ENCODE measurements around the gene RALB. TPM values are rescaled to one million over a fixed set of nuclear protein-coding genes. Genes with fewer than 3 reads are reported as not detected.

The RALB gene
- total RNA-seq, 1 donor from 2014 or later: 21.7 TPM

DNA sequence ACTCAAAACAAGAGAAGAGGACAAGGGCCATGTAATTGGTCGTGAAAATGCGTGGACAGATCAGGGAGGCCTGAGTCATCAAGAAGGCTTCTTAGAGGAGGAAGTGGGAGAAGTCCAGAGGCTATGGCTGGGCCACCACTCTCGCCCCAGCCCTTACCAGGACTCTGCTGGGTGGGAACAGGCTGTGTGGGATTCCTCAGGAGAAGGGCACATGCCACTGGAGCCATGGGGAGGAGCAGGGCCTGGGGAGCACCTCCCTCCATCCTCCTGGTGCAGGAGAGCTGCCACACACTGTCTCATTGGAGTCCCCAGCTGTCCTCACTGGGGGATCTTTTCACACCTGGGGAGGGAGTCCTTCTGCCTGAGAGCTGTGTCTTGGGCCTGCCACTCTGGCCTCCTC lies 9.4 kb upstream of the RALB start:
- Histone ChIP-seq H3K27ac (no peak overlapping the region), H3K9me3 (no peaks in the 10 kb centered on the region), H3K27me3 (no peaks in the 10 kb centered on the region), H3K4me3 (no peak overlapping the region), H3K36me3 (no peaks in the 10 kb centered on the region), H3K4me1 (peaks cover 0 to 11% of the 10 kb centered on the region in 2 donors)
- DNase-seq (ENCODE audit: low spot score in 2 of 2): no peak
- intact Hi-C loops (cut with DNase I): no loop called here
- TF ChIP-seq, protein P1, sequence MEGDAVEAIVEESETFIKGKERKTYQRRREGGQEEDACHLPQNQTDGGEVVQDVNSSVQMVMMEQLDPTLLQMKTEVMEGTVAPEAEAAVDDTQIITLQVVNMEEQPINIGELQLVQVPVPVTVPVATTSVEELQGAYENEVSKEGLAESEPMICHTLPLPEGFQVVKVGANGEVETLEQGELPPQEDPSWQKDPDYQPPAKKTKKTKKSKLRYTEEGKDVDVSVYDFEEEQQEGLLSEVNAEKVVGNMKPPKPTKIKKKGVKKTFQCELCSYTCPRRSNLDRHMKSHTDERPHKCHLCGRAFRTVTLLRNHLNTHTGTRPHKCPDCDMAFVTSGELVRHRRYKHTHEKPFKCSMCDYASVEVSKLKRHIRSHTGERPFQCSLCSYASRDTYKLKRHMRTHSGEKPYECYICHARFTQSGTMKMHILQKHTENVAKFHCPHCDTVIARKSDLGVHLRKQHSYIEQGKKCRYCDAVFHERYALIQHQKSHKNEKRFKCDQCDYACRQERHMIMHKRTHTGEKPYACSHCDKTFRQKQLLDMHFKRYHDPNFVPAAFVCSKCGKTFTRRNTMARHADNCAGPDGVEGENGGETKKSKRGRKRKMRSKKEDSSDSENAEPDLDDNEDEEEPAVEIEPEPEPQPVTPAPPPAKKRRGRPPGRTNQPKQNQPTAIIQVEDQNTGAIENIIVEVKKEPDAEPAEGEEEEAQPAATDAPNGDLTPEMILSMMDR (IDR thresholded peaks at IDR 0.05): no peak

DNA sequence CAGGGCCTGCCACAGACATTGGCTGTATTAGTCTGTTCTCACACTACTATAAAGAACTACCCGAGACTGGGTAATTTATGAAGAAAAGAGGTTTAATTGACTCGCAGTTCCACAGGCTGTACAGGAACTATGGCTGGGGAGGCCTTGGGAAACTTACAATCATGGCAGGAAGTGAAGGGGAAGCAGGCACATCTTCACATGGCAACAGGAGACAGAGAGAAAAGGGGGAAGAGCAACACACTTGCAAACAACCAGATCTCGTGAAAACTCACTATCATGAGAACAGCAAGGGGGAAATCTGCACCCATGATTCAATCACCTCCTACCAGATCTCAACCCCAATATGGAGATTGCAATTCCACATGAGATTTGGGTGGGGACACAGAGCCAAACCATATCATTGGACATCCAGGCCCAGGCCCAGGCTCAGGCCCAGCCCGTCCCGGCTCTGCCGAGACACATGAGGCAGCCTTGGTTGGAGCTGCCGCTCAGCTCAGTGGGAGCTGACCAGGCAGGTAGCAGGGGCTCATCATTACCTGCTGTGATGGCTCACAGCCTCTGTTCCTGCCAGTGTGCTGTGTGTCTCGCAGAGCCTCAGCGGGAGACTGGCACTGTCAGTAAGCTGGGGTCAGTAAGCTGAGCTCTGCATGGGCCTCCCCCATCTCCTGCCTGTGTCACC lies 8.6 kb upstream of the RALB start:
- TF ChIP-seq, protein P1 (IDR thresholded peaks at IDR 0.05): no peak
- Histone ChIP-seq H3K36me3 (no peaks in the 10 kb centered on the region), H3K4me1 (peaks cover 0 to 9% of the 10 kb centered on the region in 2 donors), H3K27me3 (no peaks in the 10 kb centered on the region), H3K9me3 (no peaks in the 10 kb centered on the region), H3K27ac (no peak overlapping the region), H3K4me3 (no peak overlapping the region)
- DNase-seq (ENCODE audit: low spot score in 2 of 2): no peak
- intact Hi-C loops (cut with DNase I): no loop called here

DNA sequence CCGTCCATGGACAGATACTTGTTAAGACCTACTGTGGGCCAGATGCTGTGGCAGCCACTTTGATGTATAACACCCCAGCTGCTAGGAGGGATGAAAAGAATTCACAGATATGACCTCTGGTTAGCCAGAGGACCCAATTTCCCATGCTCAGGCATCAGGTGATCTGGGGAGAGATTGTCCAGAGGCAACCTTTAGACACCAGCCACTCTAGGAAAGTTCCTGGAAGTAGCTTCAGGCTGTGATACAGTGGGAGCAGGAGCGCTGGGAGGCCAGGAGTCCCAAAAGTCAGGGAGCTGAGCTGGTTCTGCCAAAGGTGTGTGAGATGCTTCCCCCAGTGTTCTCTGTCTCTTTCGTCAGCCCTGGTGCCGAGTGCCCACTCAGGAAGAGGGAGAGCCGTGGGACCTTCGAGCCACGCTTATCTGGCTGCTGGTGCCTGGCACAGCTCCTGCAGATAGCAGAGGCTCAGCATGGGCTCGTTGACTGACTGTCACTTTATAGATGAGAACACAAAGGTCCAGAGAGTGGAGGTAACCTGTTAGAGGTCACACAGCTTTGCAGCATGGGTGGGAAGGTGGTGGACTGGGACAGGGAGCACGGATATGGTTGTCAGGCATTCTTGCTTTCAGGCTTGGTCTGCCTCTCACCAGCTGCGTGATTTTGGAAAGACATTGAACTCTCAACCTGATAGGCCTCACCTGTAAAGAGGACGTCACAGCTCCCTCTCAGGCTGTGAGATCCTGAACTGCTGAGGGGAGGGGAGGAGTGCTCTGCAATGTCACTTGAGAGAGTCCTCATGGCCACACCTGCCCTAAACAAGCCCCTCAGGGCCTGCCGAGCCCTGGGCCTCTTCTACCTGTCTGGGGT lies 7.8 kb upstream of the RALB start:
- Histone ChIP-seq H3K27ac (no peak overlapping the region), H3K36me3 (no peaks in the 10 kb centered on the region), H3K27me3 (no peaks in the 10 kb centered on the region), H3K9me3 (no peaks in the 10 kb centered on the region), H3K4me1 (peaks cover 0 to 1% of the 10 kb centered on the region in 2 donors), H3K4me3 (no peak overlapping the region)
- intact Hi-C loops (cut with DNase I): no loop called here
- TF ChIP-seq, protein P1 (IDR thresholded peaks at IDR 0.05): no peak
- no peak for DNase-seq (ENCODE audit: low spot score in 2 of 2)

DNA sequence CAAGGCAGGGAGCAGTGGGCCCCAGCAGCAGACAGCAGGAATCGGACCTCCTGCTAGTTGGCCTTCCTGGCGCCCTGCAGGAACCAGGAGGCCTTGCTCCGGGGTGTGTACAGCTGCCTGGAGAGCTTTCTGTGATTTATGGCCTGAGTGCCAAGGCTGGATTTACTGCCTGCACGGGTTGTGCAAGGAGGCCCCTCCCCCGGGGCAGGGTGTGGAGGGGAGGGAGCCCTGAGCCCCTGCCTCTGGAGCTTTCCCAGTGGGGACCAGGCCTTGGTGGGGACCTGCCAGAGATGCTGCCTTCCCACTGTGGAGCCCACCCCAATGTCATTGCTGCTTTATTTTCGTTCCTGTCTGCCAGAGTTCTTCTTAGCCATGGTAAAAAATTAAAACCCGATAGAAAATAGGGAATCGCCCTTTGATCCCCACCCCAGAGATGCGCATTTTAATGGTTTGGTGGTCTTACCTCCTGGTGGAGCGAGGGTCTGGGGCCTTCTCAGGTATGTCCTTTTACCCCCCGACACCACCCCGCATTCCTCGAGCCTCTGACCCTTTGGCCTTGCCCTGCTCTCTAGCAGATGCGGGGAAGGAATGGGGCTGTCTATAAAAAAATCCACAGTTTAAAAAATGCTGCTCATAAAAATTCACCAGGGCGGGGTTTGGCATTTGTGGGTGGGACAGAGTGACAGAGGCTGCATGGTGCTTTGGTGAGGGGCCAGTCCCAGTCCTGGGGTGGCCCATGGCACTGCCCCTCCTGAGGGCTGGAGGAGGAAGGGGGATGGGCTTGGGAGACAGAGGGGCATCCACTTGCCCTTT lies 6.9 kb upstream of the RALB start:
- TF ChIP-seq, protein P1 (IDR thresholded peaks at IDR 0.05): no peak
- Histone ChIP-seq H3K27ac (no peak overlapping the region), H3K27me3 (no peaks in the 10 kb centered on the region), H3K9me3 (no peaks in the 10 kb centered on the region), H3K4me1 (no peaks in the 10 kb centered on the region), H3K4me3 (no peak overlapping the region), H3K36me3 (no peaks in the 10 kb centered on the region)
- intact Hi-C loops (cut with DNase I): no loop called here
- DNase-seq (ENCODE audit: low spot score in 2 of 2): no peak

DNA sequence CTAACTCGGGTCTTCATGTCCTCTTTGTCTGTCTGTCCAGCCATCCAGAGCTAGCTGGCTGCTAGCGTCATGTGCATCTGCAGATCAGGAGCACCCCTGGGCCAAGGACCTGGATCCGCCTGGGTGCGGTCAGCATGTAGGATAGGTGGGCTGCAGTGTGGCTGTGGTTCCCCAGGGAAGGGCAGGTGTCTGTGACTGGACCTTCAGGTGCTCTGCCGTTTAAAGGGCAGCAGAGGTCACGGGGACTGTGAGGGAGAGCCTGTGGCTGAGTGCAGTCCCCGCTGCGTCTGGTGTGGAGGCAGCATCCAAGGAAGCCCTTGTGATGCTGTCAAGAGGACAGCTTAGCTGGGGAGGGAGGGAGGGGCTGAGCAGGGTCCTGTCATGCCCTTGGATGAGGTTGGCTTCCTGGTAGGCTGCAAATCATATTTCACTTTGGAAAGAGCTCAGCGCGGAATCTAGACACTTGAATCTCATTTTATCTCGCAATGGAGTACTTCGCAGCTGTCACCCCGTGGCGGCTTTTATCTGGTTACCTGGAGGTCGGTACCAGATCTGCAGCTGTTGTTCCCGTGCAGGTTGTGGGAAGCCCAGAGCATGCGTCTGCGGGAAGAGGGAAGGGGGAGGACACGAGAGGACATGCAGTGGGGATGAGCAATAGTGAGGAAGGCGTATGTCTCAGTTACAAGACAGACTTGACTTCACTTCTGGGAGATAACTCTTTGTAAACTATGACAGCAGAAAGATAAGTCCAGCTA lies 5.9 kb upstream of the RALB start:
- Histone ChIP-seq H3K27ac (no peak overlapping the region), H3K9me3 (no peaks in the 10 kb centered on the region), H3K4me3 (no peak overlapping the region), H3K4me1 (no peaks in the 10 kb centered on the region), H3K36me3 (no peaks in the 10 kb centered on the region), H3K27me3 (no peaks in the 10 kb centered on the region)
- intact Hi-C loops (cut with DNase I): no loop called here
- TF ChIP-seq, protein P1 (IDR thresholded peaks at IDR 0.05): no peak
- no peak for DNase-seq (ENCODE audit: low spot score in 2 of 2)
